ENCODE results near the gene ZNF584. TPM values are rescaled to one million over a fixed set of nuclear protein-coding genes. Genes with fewer than 3 reads are reported as not detected.
A peak's percentile ranks its signal among the peaks of the same experiment; 100 is the strongest.

The ZNF584 gene
- total RNA-seq, 1 donor from 2014 or later, result 16.7 TPM

GRCh38 chr19:58382997-58383603, 25.3 kb upstream of the ZNF584 start:
- TF ChIP-seq POLR2AphosphoS5 (IDR thresholded peaks at IDR 0.05; ENCODE audit: insufficient read depth in 1 of 2, low read depth in 1 of 2), result no peak
- no peak for TF ChIP-seq POLR2A (IDR thresholded peaks at IDR 0.05)
- TF ChIP-seq CTCF (IDR thresholded peaks at IDR 0.05), result no peak
- Histone ChIP-seq H3K27ac (no peak overlapping the region), H3K36me3 (peaks cover 0 to under 1% of the 10 kb centered on the region in 2 donors), H3K4me3 (no peak overlapping the region), H3K27me3 (no peaks in the 10 kb centered on the region), H3K9me3 (no peaks in the 10 kb centered on the region), H3K4me1 (peaks cover 45% of the 10 kb centered on the region)
- intact Hi-C loops (cut with DNase I), result loop anchor here (5.0 kb wide), 1 partner anchor 84 kb away; the partner anchor contains the start of gene ZNF324
- DNase-seq (ENCODE audit: extremely low spot score in 2 of 2), result no peak

GRCh38 chr19:58385313-58385890, 23.0 kb upstream of the ZNF584 start:
- Histone ChIP-seq H3K27me3 (no peaks in the 10 kb centered on the region), H3K9me3 (no peaks in the 10 kb centered on the region), H3K4me3 (peak overlapping the region; percentile 76 to 91), H3K4me1 (peaks cover 45% of the 10 kb centered on the region), H3K36me3 (peaks cover 0 to 16% of the 10 kb centered on the region in 2 donors), H3K27ac (peak overlapping the region; percentile 89)
- no peak for TF ChIP-seq CTCF (IDR thresholded peaks at IDR 0.05)
- no peak for TF ChIP-seq POLR2AphosphoS5 (IDR thresholded peaks at IDR 0.05; ENCODE audit: insufficient read depth in 1 of 2, low read depth in 1 of 2)
- no peak for DNase-seq (ENCODE audit: extremely low spot score in 2 of 2)
- intact Hi-C loops (cut with DNase I), result no loop called here

GRCh38 chr19:58385891-58386575, 22.4 kb upstream of the ZNF584 start:
- TF ChIP-seq POLR2A (IDR thresholded peaks at IDR 0.05), result no peak
- TF ChIP-seq POLR2AphosphoS5 (IDR thresholded peaks at IDR 0.05; ENCODE audit: insufficient read depth in 1 of 2, low read depth in 1 of 2), result no peak
- no peak for TF ChIP-seq CTCF (IDR thresholded peaks at IDR 0.05)
- no peak for DNase-seq (ENCODE audit: extremely low spot score in 2 of 2)
- Histone ChIP-seq H3K4me1 (peaks cover 51% of the 10 kb centered on the region), H3K4me3 (peak overlapping the region; percentile 76 to 91), H3K9me3 (no peaks in the 10 kb centered on the region), H3K36me3 (peaks cover 0 to 23% of the 10 kb centered on the region in 2 donors), H3K27me3 (no peaks in the 10 kb centered on the region), H3K27ac (peak overlapping the region; percentile 89)
- intact Hi-C loops (cut with DNase I), result no loop called here

- H3K27me3 ChIP-seq, result no peaks in the 10 kb centered on the region
- TF ChIP-seq POLR2A (IDR thresholded peaks at IDR 0.05) (peak in 1 of 2 donors; percentile 28), POLR2AphosphoS5 (IDR thresholded peaks at IDR 0.05; ENCODE audit: insufficient read depth in 1 of 2, low read depth in 1 of 2) (peak; percentile 93 to 99), CTCF (IDR thresholded peaks at IDR 0.05) (no peak)
- H3K9me3 ChIP-seq, result no peaks in the 10 kb centered on the region
- H3K4me3 ChIP-seq, result peak within 1 kb of the TSS; percentile 76 to 91
- intact Hi-C loops (cut with DNase I), result no loop called here
- H3K27ac ChIP-seq, result peak within 1 kb of the TSS; percentile 89
- peaks cover 0 to 28% of the 10 kb centered on the region in 2 donors for H3K36me3 ChIP-seq
- peak in 1 of 2 donors; percentile 97 for DNase-seq (ENCODE audit: extremely low spot score in 2 of 2)
- peaks cover 48% of the 10 kb centered on the region for H3K4me1 ChIP-seq
Observed at GRCh38 chr19:58386576-58387337, 21.7 kb upstream of the ZNF584 start, which contains the start of gene RPS5. Gene RPS5, plus strand, starts transcription at chr19:58387269. Its CDS starts 869 bp downstream, at chr19:58388138.

All from vagina (tissue), 2 donors.